ENCODE results near the gene DUSP28.

DUSP28 gene

DNA sequence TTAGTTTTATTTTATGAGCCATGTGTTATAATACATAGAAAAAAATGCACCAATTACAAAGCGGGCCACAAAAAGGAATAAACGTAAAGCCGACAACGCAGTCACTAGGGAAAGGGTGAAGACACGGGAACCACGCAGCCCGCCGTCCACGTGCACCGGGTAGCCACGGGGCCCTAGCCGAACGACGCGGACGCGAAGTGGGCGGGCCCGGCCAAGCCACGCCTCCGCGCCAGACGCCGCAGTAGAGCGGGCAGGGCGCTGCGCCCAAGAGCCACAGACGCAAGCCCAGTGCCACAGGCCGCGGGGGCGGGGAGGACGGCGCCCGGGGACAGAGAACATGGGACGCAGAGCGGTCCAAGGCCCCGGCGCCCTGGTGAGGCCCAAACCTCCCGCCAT lies at the start of gene DUSP28:
Gene DUSP28 (plus strand): TSS at position 274 of the 396 bp plus-strand sequence. CDS start 328 bp downstream, outside the sequence.
- peak within 1 kb of the TSS; percentile 69 for H3K4me3 ChIP-seq (replicated peaks; ENCODE audit: low read depth, low read length)
- peak; percentile 88 for DNase-seq (ENCODE audit: low read depth)
- no peak for TF ChIP-seq CTCF (IDR thresholded peaks at IDR 0.05; ENCODE audit: low read length, missing control alignments)

DNA sequence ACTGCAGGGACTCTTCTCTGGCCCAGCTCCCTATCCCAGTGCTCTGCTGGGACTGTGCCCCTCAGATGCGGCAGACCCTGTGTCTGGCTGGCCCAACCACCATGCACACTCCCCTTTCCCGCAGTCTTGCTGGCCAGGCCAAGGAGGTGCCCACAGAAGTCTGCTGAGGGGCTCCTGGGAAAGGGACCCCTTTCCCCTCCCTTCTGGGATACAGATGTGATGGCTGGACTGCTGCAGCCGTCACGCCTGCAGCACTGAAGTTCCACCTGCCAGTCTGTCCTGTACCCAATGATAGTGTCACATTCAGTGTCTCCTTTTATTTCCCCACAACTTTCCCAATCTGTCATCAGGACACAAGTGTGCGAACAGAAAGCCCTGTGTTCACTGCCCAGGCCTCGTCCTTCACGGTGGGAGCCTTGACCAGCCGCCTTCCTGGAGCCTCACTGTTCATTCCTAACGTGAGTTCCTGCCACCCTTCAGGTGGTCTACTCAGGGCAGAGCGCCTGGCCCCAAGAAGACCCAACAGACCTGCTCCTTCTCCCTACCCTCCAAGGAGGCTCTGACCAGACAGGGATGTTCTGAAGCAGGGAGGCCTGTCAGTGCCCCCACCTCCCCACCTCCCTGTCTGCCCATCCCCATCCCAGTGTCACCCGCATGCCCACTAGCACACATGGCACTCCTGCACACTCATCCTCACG lies 49.5 kb upstream of the DUSP28 start:
- no peak for TF ChIP-seq CTCF (IDR thresholded peaks at IDR 0.05; ENCODE audit: low read length, missing control alignments)
- H3K4me3 ChIP-seq (replicated peaks; ENCODE audit: low read depth, low read length), result no peak overlapping the region
- no peak for DNase-seq (ENCODE audit: low read depth)

GRCh38 chr2:240511351-240512108 lies 48.6 kb upstream of the DUSP28 start:
- no peak overlapping the region for H3K4me3 ChIP-seq (replicated peaks; ENCODE audit: low read depth, low read length)
- DNase-seq (ENCODE audit: low read depth), result no peak
- no peak for TF ChIP-seq CTCF (IDR thresholded peaks at IDR 0.05; ENCODE audit: low read length, missing control alignments)

- no peak for DNase-seq (ENCODE audit: low read depth)
- no peak for TF ChIP-seq CTCF (IDR thresholded peaks at IDR 0.05; ENCODE audit: low read length, missing control alignments)
These were observed 48.1 kb upstream of the DUSP28 start for GRCh38 chr2:240512109-240512485.

DNA sequence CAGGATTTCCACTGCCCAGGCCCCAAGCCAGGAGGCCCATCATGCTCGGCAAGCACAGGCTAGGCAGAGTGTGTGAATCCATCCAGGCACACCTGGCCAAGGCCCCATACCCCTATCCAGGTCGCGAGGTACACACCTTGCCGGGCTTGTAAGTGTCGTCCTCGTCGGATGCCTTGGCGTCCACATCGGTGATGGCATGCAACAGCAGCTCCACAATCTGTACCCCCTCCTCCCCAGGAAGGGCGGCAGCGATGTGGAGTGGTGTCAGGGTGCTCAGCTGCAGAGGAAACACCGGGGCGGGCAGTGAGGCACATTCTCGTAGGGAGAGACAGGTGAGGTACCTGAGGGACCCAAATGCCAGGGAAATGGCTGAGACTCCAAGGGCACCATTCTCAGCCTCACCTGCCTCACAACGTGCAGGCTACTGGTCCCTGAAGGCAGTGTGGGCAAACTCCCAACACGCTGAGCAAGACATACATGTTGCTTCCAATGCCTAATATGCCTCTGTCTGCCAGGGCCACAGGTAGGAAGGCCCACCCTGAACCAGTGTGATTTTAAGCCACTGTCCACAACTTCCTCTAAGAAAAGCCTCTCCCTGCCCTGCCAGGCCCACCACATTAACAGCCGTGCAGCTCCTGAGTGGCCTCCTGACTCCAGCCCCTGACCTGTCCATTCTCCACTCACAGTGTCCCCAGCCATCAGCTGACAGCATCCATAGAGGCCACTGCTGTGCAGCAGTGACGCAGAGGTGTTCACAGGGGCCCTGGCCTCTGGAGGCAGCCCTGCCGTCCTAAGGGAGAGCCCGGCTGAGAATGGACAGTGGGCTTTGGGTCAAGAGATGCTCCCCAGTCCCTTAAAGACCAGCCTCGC lies 47.3 kb upstream of the DUSP28 start:
- TF ChIP-seq CTCF (IDR thresholded peaks at IDR 0.05; ENCODE audit: low read length, missing control alignments), result no peak
- H3K4me3 ChIP-seq (replicated peaks; ENCODE audit: low read depth, low read length), result no peak overlapping the region

More at GRCh38 chr2:240512109-240512485, 48.1 kb upstream of the DUSP28 start:
- H3K4me3 ChIP-seq (replicated peaks; ENCODE audit: low read depth, low read length), result no peak overlapping the region

DNA sequence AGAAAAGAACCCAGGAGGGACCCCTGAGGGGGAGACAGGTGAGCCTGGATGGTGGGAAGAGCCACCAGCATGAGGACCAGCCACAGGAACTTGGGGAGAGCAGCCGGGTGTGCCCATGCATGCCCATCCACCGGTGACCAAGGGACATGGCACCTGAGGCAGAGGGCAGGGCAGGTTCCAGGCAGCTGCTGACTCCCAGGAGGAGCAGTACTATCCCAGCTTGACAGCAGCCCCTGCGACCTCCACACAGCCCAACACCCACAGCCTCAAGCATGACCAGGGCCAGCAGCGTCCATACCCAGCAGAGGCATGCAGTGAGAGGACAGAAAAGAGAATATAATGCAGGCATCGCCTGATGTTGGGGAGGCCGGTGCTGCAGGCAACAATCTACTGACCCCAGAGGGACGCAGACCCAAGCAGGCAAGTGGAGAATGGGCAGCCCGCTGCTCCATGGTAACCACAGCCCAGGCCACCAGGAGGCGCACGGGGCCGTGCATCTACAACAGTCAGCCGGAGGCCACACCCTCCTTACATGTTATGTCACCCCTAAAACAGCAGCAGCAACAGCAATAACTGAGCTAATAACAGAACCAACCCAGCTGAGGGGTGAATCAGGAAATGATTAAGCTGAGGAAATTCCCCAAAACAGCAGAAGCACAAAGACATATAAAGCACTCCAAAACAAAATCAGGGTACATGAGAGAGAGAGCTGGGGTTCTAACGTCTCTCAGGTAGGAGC lies 46.4 kb upstream of the DUSP28 start:
- peak; percentile 82 for DNase-seq (ENCODE audit: low read depth)
- peak; percentile 96 for TF ChIP-seq CTCF (IDR thresholded peaks at IDR 0.05; ENCODE audit: low read length, missing control alignments)
- no peak overlapping the region for H3K4me3 ChIP-seq (replicated peaks; ENCODE audit: low read depth, low read length)

More for the DNA sequence above, 47.3 kb upstream of the DUSP28 start:
- no peak for DNase-seq (ENCODE audit: low read depth)
